Left ventricle myocardium inferior (tissue), 1 donor: ENCODE measurements around the gene KDELR3. TPM values are rescaled to one million over a fixed set of nuclear protein-coding genes. Genes with fewer than 3 reads are reported as not detected.

Source experiments
- DNase-seq: peaks from one replicate; pipeline ENCODE4 v3.0.0-alpha.2; 2020
- H3K27ac ChIP-seq: fragments of 200-600 bp; replicated peaks from 2 replicates; pipeline ENCODE4 v1.8.0; 2021
- H3K27me3 ChIP-seq: fragments of 200-600 bp; 2 replicates; pipeline ENCODE4 v1.8.0; 2021; ENCODE audit warnings: low read depth
- H3K36me3 ChIP-seq: fragments of 200-600 bp; 2 replicates; pipeline ENCODE4 v1.8.0; 2021
- H3K4me1 ChIP-seq: fragments of 200-600 bp; 2 replicates; pipeline ENCODE4 v1.8.0; 2021
- H3K4me3 ChIP-seq: fragments of 200-600 bp; 2 replicates; pipeline ENCODE4 v1.8.0; 2021; ENCODE audit warnings: mild to moderate bottlenecking, moderate library complexity
- H3K9me3 ChIP-seq: fragments of 200-600 bp; replicated peaks from 2 replicates; pipeline ENCODE4 v1.8.0; 2021
- intact Hi-C: fragments of 100-400 bp; cut with micrococcal nuclease; formaldehyde crosslinking; loops from one replicate; pipeline ENCODE4 v1.11.0; 2022
- total RNA-seq: library from RNA; stranded (reverse); fragmentation: NEBNext Ultra II Directional; extraction: Animal tissue kit (Norgen Biotek cat#: 25700); gene quantifications from one replicate; pipeline ENCODE4 v1.2.1, GENCODE V29; 2021
- TF ChIP-seq, protein P1 (sequence below): fragments of 200-600 bp; IDR thresholded peaks from 2 replicates; pipeline ENCODE4 v1.8.0; 2021; ENCODE audit warnings: antibody characterized with exemption, mild to moderate bottlenecking, borderline replicate concordance
- donor health status: DM: no; HTN: yes; CAD: no; lungs with severe emphysema.

Gene KDELR3
- total RNA-seq, 1 donor from 2014 or later: 6.0 TPM

DNA sequence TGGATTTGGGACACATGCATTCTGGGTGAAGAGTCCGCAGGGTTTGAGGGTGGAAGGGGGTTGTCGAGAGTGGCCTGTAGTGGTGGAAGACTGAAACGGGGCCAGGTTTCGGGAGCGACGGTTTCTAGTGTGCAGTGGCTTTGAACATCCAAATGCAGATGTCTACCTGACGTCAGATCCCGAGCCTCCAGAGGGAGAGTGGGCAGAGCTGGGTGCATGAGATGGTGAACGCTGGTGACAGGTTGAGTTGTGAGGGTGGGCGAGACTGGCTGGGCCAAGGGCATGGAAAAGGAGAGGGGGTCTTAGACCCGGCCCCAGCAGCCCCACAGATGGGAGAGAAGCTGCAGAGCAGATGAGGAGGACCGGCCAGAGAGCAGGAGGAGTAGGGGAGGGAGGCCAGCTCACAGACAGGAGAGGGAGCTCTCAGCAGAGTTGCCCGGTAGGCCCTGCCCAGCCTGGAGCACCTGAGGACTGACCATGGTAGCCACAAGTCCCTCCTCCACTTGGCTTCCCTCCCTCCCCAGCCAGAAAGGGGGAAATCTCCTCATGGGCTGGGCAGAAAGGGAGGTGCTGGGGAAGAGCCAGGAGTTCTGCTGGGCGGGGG, 27.0 kb upstream of the KDELR3 start:
- Histone ChIP-seq H3K27ac (peak overlapping the region; percentile 92), H3K36me3 (no peaks in the 10 kb centered on the region), H3K9me3 (no peaks in the 10 kb centered on the region), H3K4me1 (peaks cover 47% of the 10 kb centered on the region), H3K4me3 (no peak overlapping the region), H3K27me3 (peaks cover 45% of the 10 kb centered on the region)
- no peak for DNase-seq
- TF ChIP-seq, protein P1, sequence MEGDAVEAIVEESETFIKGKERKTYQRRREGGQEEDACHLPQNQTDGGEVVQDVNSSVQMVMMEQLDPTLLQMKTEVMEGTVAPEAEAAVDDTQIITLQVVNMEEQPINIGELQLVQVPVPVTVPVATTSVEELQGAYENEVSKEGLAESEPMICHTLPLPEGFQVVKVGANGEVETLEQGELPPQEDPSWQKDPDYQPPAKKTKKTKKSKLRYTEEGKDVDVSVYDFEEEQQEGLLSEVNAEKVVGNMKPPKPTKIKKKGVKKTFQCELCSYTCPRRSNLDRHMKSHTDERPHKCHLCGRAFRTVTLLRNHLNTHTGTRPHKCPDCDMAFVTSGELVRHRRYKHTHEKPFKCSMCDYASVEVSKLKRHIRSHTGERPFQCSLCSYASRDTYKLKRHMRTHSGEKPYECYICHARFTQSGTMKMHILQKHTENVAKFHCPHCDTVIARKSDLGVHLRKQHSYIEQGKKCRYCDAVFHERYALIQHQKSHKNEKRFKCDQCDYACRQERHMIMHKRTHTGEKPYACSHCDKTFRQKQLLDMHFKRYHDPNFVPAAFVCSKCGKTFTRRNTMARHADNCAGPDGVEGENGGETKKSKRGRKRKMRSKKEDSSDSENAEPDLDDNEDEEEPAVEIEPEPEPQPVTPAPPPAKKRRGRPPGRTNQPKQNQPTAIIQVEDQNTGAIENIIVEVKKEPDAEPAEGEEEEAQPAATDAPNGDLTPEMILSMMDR: no peak
- intact Hi-C loops: no loop called here

DNA sequence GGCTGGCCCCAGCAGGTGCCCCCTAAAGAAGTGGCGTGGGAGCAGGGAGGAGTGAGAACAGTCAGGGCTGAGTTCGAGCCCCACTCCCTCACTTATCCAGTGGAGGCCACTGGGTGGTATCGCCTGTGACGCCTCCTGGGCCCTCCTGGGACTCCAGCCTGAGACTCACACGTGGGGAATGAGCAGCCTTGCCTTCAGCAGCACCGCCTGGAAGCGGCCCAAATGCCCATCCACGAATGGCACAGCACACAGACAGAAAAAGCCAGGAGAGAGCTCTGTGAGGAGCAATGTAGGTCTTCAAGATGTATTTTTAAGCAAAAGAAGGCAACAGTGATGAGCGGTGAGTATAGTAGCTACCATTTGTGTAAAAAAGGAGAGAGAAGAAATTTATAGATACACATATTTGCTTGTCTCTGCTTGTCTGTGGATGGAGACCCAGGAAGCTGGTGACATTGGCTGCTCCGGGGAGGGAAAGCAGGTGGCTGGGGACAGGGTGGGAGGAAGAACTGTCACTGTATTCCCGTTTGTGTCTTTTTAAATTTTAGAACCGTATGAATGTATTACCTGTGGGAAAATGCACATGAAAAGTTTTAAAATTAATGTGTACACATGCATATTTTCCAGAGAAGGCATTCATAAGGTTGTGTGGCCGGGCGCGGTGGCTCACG, 26.1 kb upstream of the KDELR3 start:
- Histone ChIP-seq H3K27ac (peak overlapping the region; percentile 92), H3K27me3 (peaks cover 52% of the 10 kb centered on the region), H3K9me3 (no peaks in the 10 kb centered on the region), H3K4me1 (peaks cover 43% of the 10 kb centered on the region), H3K4me3 (no peak overlapping the region), H3K36me3 (no peaks in the 10 kb centered on the region)
- TF ChIP-seq, protein P1: no peak
- DNase-seq: no peak
- intact Hi-C loops: no loop called here

DNA sequence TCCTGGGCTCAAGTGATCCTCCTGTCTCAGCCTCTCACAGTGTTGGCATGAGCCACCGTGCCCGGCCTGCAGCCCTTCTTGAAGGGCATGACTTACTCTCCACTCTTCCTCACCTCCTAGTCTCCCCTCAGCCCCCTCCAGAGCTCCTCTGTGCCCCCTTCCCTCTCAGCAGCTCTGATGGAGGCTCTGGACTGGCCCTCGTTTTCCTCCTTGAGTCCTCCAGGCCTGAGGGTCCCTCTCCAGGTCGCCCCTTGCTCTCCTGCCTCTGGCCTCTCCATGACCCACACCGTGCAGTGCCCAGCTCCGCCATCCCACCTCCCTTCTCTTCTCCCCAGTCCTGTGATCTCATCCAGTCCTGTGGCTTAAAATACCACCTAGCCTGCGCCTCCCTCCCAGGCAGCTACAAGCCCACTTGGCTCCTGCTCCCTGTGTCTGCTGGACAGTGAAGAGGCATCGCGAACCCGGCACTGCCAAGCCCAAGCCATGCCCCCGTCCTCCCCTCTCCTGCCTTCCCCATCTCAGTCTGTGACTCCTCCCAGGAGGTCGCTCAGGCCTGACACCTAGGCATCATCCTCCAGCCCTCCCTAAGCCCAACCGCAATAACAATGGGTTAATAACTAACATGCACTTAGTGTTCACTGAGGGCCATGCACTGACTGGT, 24.8 kb upstream of the KDELR3 start:
- H3K4me1 ChIP-seq: peaks cover 43% of the 10 kb centered on the region
- TF ChIP-seq, protein P1: no peak
- H3K9me3 ChIP-seq: no peaks in the 10 kb centered on the region
- DNase-seq: peak; percentile 67
- peaks cover 64% of the 10 kb centered on the region for H3K27me3 ChIP-seq
- intact Hi-C loops: no loop called here
- H3K27ac ChIP-seq: peak overlapping the region; percentile 92
- no peak overlapping the region for H3K4me3 ChIP-seq
- no peaks in the 10 kb centered on the region for H3K36me3 ChIP-seq

DNA sequence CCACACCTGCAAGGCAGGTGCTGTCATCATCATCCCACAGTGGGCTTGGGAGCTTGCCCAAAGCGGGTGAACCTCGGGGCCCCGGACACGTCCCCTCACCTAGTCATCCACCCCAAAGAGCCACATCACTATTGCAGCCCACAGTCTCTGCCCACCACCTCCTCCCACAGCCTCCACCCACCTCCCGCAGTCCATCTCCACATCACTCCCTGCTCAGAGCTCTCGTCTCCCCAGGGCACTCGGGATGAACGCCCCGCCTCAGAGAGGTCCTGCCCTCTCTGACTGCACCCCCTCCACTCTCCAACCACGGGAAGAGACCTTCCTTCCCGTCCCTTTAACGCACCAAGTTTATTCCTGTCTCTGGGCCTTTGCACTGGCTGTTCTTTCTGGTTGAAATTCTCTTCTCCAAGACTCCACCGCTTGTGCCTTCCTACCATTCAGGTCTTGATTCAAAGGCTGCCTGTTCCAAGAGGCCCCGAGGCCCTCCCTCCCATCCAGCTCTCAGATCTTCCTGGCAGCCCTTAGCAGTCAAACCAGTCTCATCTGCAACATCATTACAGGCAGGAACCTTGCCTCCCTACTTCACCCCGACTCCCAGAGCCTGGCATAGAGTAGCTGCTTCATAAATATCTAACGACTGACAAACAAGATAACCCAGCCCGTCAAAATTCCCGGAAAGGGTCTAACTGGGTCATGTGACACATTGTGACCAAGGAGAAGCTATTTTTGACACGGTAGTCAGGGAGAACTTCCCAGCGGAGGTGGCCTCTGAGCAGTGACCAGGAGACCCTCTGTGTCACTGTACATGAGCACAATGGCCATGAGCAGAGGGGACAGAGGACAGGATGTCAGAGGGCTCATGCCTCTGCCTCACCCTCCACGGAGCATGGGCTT, 24.0 kb upstream of the KDELR3 start:
- intact Hi-C loops: no loop called here
- Histone ChIP-seq H3K27ac (peak overlapping the region; percentile 92), H3K4me1 (peaks cover 50% of the 10 kb centered on the region), H3K36me3 (no peaks in the 10 kb centered on the region), H3K27me3 (peaks cover 71% of the 10 kb centered on the region), H3K4me3 (no peak overlapping the region), H3K9me3 (no peaks in the 10 kb centered on the region)
- DNase-seq: no peak
- TF ChIP-seq, protein P1: no peak

DNA sequence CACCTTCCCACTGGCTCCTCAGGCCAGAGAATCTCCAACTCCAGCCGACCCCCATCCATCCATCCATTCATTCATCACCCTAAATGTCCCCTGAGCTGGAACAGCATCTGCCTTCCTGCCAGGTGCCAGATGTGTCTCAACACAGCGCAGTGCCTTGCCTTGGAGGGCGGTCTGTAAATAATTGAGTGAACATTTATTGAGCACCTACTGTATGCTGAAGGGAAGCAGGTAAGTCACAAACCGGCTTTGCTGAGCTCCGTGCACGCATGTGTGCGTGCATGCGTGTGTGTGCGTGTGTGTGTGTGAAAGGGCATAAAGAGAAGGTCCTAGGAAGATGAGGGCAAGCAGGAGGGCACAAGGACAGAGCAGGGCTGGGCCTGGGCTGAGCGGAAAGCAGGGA, 23.1 kb upstream of the KDELR3 start:
- H3K4me3 ChIP-seq: no peak overlapping the region
- H3K4me1 ChIP-seq: peaks cover 59% of the 10 kb centered on the region
- intact Hi-C loops: no loop called here
- H3K9me3 ChIP-seq: no peaks in the 10 kb centered on the region
- no peaks in the 10 kb centered on the region for H3K36me3 ChIP-seq
- DNase-seq: no peak
- H3K27ac ChIP-seq: peak overlapping the region; percentile 92
- TF ChIP-seq, protein P1: no peak
- H3K27me3 ChIP-seq: peaks cover 78% of the 10 kb centered on the region
